ENCODE data around the gene JAZF1. TPM values are rescaled to one million over a fixed set of nuclear protein-coding genes. Genes with fewer than 3 reads are reported as not detected.

The JAZF1 gene
- 0.42 and 0.61 TPM in 2 replicates for total RNA-seq (2013; cell fraction: nucleolus; rRNA removed)
- not detected in 2 replicates for total RNA-seq (2014; rRNA removed)
- 0.04 and 0.05 TPM in 2 replicates for total RNA-seq (2014; rRNA removed; fragmentation: Illumina TruSeq; extraction: Trizol)
- total RNA-seq (2021), result 0.24 and 0.82 TPM in 2 replicates
- not detected for polyA plus RNA-seq (2011; ENCODE audit: low read depth)
- 0.19 TPM in 2 replicates for polyA plus RNA-seq (2011; rRNA removed)
- polyA plus RNA-seq (2011; cell fraction: cytosol; rRNA removed), result 0.07 and 0.10 TPM in 2 replicates
- 0.09 and 0.10 TPM in 2 replicates for polyA plus RNA-seq (2011; cell fraction: nucleus; rRNA removed)
- 0.14 and 0.28 TPM in 2 replicates for polyA plus RNA-seq (2012)
- polyA plus RNA-seq (2014; fragmentation: Illumina TruSeq; extraction: Trizol), result 0.15 and 0.32 TPM in 2 replicates
- polyA plus RNA-seq (2014; fragmentation: Nextera tagmentation; extraction: Ambion mirVana), result under 1 TPM in 1 of 2 experiments, not detected in 1; 0.04 TPM
- polyA plus RNA-seq (2014; rRNA removed), result not detected in 2 replicates
- polyA plus RNA-seq (2016; fragmentation: Nextera tagmentation; extraction: Ambion mirVana), result under 1 TPM; 0.13 to 0.29 TPM
- polyA minus RNA-seq (2011; rRNA and poly(A)+ RNA removed), result 0.05 TPM in 1 of 2 replicates, not detected in the other
- not detected in 2 replicates for polyA minus RNA-seq (2011; cell fraction: cytosol; rRNA and poly(A)+ RNA removed)
- polyA minus RNA-seq (2011; cell fraction: nucleus; rRNA and poly(A)+ RNA removed), result 0.12 and 0.19 TPM in 2 replicates
- Bru-seq, nascent RNA, result percentile 21 among the genes with signal in this experiment
- BruChase-seq, experiment 1, labeled RNA remaining after a 6-hour chase, result percentile 20 among the genes with signal in this experiment
- BruChase-seq, experiment 2, labeled RNA remaining after a 2-hour chase, result percentile 20 among the genes with signal in this experiment
- long read RNA-seq, experiment 1, result 0 reads
- long read RNA-seq, experiment 2, partial matches to known transcripts, result 0 of 1 reads
- long read RNA-seq, experiment 2, other reads (novel, unspliced or antisense), result 1 of 1 reads

DNA sequence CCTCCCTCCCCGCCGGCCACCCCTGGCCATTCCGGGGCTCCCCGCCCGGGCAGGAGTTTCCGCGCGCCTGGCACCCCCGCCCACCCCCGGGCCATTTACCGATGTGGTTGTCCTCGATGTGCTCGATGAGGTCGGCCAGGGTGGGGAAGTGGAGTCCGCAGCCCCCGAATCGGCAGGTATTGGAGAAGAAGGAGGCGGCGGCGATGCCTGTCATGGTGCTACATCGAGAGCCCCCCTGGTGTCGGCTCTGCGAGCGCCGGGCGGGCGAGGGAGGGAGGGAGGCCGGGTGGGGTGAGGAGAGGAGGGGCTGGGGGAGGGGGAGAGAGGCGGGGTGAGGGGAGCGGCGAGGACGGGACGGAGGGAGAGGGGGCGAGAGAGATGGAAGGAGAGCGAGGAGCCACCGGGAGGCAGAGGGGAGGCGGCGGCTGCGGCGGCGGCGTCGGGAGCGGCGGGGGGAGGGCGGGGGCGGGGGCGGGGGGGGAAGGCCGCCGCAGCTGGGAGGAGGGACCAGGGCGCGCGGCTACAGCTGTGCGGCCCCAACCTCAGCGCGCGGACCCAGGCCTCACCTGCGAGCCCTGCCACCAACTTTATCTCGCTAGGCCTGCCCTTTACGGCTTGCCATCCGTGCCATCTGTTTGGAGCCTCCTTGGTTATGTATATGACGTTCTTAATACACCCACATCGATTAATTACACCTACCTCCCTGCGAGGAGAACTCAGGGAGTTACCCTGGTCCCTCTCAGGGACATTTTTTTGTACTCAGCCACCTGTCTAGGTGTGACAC lies at the start of gene JAZF1:
Gene JAZF1 (minus strand): TSS at position 432 of the 784 bp plus-strand sequence.
- 11% methylated on average over 15 of the region's 64 CpGs for WGBS (ENCODE audit: insufficient coverage, insufficient replicate concordance, low lambda C conversion rate, missing lambda C conversion rate)

More for the DNA sequence above, at the start of gene JAZF1:
- RAD21 ChIA-PET (ENCODE audit: unreplicated experiment), result no interaction called here
- BruUV-seq (replicated peaks), result no TSS peak
- H3K27me3 ChIP-seq (replicated peaks in 1 of 2; ENCODE audit: control insufficient read depth in 2 of 2, insufficient read depth in 2 of 2, low read length in 1 of 2), result peaks cover 3 to 4% of the 10 kb centered on the region in 2 experiments; a peak in 3 of 4 replicates
- CTCF ChIA-PET, result no interaction called here
- no peaks in the 10 kb centered on the region for H3K36me3 ChIP-seq (ENCODE audit: control insufficient read depth in 2 of 2, insufficient read depth in 2 of 2, low read length in 1 of 2)
- intact Hi-C loops (cut with micrococcal nuclease; ENCODE audit: unreplicated experiment) (no loop called here), in situ Hi-C loops (cut with MboI) (no loop called here)
- TF ChIP-seq NR2C2 (IDR thresholded peaks at IDR 0.05; ENCODE audit: borderline replicate concordance, control insufficient read depth, insufficient read length, low read depth) (no peak), EZH2 (IDR thresholded peaks at IDR 0.05; ENCODE audit: borderline replicate concordance, control insufficient read depth, low read depth, low read length) (peak; percentile 86; the same call in 1 of the 2 replicates)
- TF ChIP-seq, protein P1, sequence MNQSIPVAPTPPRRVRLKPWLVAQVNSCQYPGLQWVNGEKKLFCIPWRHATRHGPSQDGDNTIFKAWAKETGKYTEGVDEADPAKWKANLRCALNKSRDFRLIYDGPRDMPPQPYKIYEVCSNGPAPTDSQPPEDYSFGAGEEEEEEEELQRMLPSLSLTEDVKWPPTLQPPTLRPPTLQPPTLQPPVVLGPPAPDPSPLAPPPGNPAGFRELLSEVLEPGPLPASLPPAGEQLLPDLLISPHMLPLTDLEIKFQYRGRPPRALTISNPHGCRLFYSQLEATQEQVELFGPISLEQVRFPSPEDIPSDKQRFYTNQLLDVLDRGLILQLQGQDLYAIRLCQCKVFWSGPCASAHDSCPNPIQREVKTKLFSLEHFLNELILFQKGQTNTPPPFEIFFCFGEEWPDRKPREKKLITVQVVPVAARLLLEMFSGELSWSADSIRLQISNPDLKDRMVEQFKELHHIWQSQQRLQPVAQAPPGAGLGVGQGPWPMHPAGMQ (IDR thresholded peaks at IDR 0.05; ENCODE audit: borderline replicate concordance), result no peak
- no peak for ATAC-seq
- no peak for FAIRE-seq
- no peak within 1 kb of the TSS for H3K4me3 ChIP-seq
- H3K4me2 ChIP-seq (ENCODE audit: control insufficient read depth, insufficient read depth), result peak within 1 kb of the TSS; percentile 67
- no peaks in the 10 kb centered on the region for H3K9me3 ChIP-seq (replicated peaks; ENCODE audit: control insufficient read depth, insufficient read depth, low read length)
- no peaks in the 10 kb centered on the region for H4K20me1 ChIP-seq (ENCODE audit: control insufficient read depth, insufficient read depth)
- H3K9ac ChIP-seq (ENCODE audit: control insufficient read depth, insufficient read depth, low read length), result no peak within 1 kb of the TSS
- H3K27ac ChIP-seq (ENCODE audit: control insufficient read depth, insufficient read depth), result no peak within 1 kb of the TSS
- POLR2A ChIA-PET, result no interaction called here
- H3K4me1 ChIP-seq (ENCODE audit: control insufficient read depth, insufficient read depth, low read length), result peaks cover 5% of the 10 kb centered on the region; the same call in 1 of the 2 replicates
- no peak for DNase-seq (ENCODE audit: low read depth, low spot score)
- H2AFZ ChIP-seq (ENCODE audit: control insufficient read depth, low read depth, low read length), result no peak within 1 kb of the TSS
- H3K79me2 ChIP-seq (ENCODE audit: control insufficient read depth, insufficient read depth, low read length), result no peaks in the 10 kb centered on the region
- SMC1A ChIA-PET (ENCODE audit: uncharacterized antibody, unreplicated experiment), result no interaction called here
